Prostate gland (tissue), 2 donors: ENCODE data around the gene CDR2L. TPM values are rescaled to one million over a fixed set of nuclear protein-coding genes. Genes with fewer than 3 reads are reported as not detected.
"Not testable (repeated sequence)": the region's sequence is repeated elsewhere in the genome, so short reads cannot be mapped to it uniquely, and the experiment has no call there.

ENCODE experiments used
- DNase-seq: peaks from one replicate; pipeline ENCODE4 v3.0.0-alpha.2; 2019; ENCODE audit warnings: low spot score
- H3K27ac ChIP-seq, 2 donors: fragments of 200-600 bp; sonication (generic); 2 replicates each; pipeline ENCODE4 v1.5.1; 2017 to 2019
- H3K27me3 ChIP-seq: fragments of 200-600 bp; sonication (generic); replicated peaks from 2 replicates; pipeline ENCODE4 v1.5.1; 2019; ENCODE audit not compliant: insufficient read depth
- H3K36me3 ChIP-seq, 2 donors: fragments of 200-600 bp; sonication (generic); 1 replicate in 1 of 2; 2 replicates in 1 of 2; pipeline versions ENCODE4 v1.5.1 to v1.8.1; 2017 to 2019
- H3K4me1 ChIP-seq: fragments of 200-600 bp; sonication (generic); replicated peaks from 2 replicates; pipeline ENCODE4 v1.5.1; 2019
- H3K4me3 ChIP-seq, 2 donors: fragments of 200-600 bp; sonication (generic); 2 replicates each; pipeline ENCODE4 v1.5.1; 2017 to 2019
- H3K9me3 ChIP-seq: fragments of 200-600 bp; sonication (generic); 2 replicates; pipeline ENCODE4 v1.5.1; 2017
- POLR2A ChIP-seq: fragments of 450-650 bp; IDR thresholded peaks from one replicate; pipeline ENCODE4 v1.6.1; 2016; ENCODE audit warnings: antibody characterized with exemption, mild to moderate bottlenecking
- POLR2AphosphoS5 ChIP-seq: sonication (generic); formaldehyde crosslinking; IDR thresholded peaks from one replicate; pipeline ENCODE4 v1.6.1; 2017; ENCODE audit warnings: antibody characterized with exemption
- WGBS: methylation state at CpG from one replicate; pipeline ENCODE4 v1.1.5; 2018; 5-methylcytosine and 5-hydroxymethylcytosine counted together
- intact Hi-C: fragments of 100-400 bp; cut with DNase I; formaldehyde crosslinking; loops from one replicate; pipeline ENCODE4 v1.14.2; 2022
- total RNA-seq, 2 donors: library from RNA; depleted of rRNA; stranded (reverse); fragments of >200 nt; gene quantifications; one replicate each; pipeline ENCODE4 v1.1.0, GENCODE V29; 2016
- TF ChIP-seq, protein P1 (sequence below), 4 experiments: fragments of 200-600 bp in 2 of 4; fragments of 450-650 bp in 2 of 4; sonication (generic) in 2 of 4; IDR thresholded peaks; 1 replicate in 3 of 4; 2 replicates in 1 of 4; pipeline ENCODE4 v1.5.1; 2016 to 2019; ENCODE audit warnings: antibody characterized with exemption in 4 of 4, mild to moderate bottlenecking in 2 of 4, moderate library complexity in 2 of 4

The CDR2L gene
- total RNA-seq, 2 donors from 2014 or later = 13.7 to 34.9 TPM

DNA sequence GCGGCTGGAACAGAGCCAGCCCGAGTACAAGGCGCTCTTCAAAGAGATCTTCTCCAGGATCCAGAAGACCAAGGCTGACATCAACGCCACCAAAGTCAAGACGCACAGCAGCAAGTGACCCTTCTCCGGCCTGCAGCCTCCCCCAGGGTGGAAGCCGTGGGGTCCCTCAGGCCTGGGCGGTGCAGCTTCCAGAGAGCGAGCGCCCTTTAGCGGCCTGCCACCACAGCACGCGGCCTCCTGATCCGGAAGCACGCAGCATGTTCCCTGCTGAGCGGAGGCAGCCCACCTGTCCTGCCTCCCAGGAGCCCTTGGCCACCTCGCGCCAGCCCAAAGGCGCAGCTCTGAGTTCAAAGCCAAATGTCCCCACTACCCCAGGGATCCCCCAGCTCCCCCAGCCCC, 16.5 kb downstream of the CDR2L start:
- Histone ChIP-seq H3K4me3 (no peak overlapping the region), H3K9me3 (no peaks in the 10 kb centered on the region), H3K27ac (no peak overlapping the region), H3K27me3 (no peaks in the 10 kb centered on the region), H3K4me1 (no peaks in the 10 kb centered on the region), H3K36me3 (no peaks in the 10 kb centered on the region)
- WGBS = 90% methylated on average over 19 of the region's 19 CpGs
- TF ChIP-seq POLR2AphosphoS5 (no peak), POLR2A (no peak)
- TF ChIP-seq, protein P1, sequence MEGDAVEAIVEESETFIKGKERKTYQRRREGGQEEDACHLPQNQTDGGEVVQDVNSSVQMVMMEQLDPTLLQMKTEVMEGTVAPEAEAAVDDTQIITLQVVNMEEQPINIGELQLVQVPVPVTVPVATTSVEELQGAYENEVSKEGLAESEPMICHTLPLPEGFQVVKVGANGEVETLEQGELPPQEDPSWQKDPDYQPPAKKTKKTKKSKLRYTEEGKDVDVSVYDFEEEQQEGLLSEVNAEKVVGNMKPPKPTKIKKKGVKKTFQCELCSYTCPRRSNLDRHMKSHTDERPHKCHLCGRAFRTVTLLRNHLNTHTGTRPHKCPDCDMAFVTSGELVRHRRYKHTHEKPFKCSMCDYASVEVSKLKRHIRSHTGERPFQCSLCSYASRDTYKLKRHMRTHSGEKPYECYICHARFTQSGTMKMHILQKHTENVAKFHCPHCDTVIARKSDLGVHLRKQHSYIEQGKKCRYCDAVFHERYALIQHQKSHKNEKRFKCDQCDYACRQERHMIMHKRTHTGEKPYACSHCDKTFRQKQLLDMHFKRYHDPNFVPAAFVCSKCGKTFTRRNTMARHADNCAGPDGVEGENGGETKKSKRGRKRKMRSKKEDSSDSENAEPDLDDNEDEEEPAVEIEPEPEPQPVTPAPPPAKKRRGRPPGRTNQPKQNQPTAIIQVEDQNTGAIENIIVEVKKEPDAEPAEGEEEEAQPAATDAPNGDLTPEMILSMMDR (IDR thresholded peaks at IDR 0.05) = no peak
- DNase-seq = no peak
- intact Hi-C loops = no loop called here

- Histone ChIP-seq H3K36me3 (no peaks in the 10 kb centered on the region), H3K4me3 (no peak overlapping the region), H3K27ac (no peak overlapping the region), H3K4me1 (no peaks in the 10 kb centered on the region), H3K9me3 (no peaks in the 10 kb centered on the region), H3K27me3 (no peaks in the 10 kb centered on the region)
- TF ChIP-seq, protein P1 (IDR thresholded peaks at IDR 0.05) = no peak
- no peak for TF ChIP-seq POLR2A
- no peak for TF ChIP-seq POLR2AphosphoS5
- DNase-seq = no peak
- 95% methylated on average over 1 of the region's 3 CpGs for WGBS
- intact Hi-C loops = no loop called here
These were observed 16.9 kb downstream of the CDR2L start for GRCh38 chr17:75004371-75004770.

DNA sequence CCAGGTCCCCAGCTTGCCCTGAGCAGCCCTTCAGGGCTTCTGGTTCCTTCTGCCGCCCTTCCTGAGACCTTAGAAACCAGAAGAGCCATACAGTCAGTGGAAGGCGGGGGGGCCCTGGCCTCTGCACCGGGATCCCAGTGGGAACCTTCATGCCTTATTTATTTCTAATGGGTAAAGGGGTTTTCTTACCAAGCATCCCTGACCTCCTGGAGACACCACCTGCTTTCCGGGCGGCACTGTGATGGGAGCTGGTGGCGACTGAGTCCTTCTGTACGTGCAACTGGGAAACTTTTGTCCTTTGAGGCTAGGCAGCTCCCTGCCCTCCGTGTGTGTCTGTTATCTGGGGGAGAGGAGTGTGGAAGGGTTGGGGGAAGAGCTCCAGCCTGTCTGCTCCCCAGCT, 17.9 kb downstream of the CDR2L start:
- no peak overlapping the region for H3K27ac ChIP-seq
- 95% methylated on average over 8 of the region's 8 CpGs for WGBS
- H3K36me3 ChIP-seq = no peaks in the 10 kb centered on the region
- H3K9me3 ChIP-seq = no peaks in the 10 kb centered on the region
- no peak overlapping the region for H3K4me3 ChIP-seq
- H3K4me1 ChIP-seq = no peaks in the 10 kb centered on the region
- DNase-seq = no peak
- no peaks in the 10 kb centered on the region for H3K27me3 ChIP-seq
- TF ChIP-seq POLR2A (no peak), POLR2AphosphoS5 (no peak)
- TF ChIP-seq, protein P1 (IDR thresholded peaks at IDR 0.05) = no peak
- intact Hi-C loops = no loop called here

DNA sequence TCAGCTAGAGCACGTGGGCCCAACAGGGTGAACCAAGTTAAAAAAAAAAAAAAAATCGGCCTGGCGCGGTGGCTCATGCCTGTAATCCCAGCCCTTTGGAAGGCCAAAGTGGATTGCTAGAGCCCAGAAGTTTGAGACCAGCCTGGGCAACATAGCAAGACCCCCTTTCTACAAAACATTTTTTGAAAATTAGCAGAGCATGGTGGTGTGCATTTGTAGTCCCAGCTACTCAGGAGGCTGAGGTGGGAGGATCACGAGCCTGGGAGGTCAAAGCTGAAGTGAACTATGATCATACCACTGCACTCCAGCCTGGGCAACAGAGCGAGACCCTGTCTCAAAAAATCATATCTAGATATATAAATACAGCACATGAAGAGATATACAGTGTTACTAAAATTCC, 18.7 kb downstream of the CDR2L start:
- H3K36me3 ChIP-seq, H3K27me3 ChIP-seq, H3K27ac ChIP-seq, H3K4me3 ChIP-seq, intact Hi-C loops, H3K9me3 ChIP-seq, DNase-seq, H3K4me1 ChIP-seq: not testable (repeated sequence)
- 87% methylated on average over 6 of the region's 6 CpGs for WGBS

- no peak for TF ChIP-seq POLR2AphosphoS5
- TF ChIP-seq POLR2A = no peak
- TF ChIP-seq, protein P1 (IDR thresholded peaks at IDR 0.05) = no peak
- intact Hi-C loops = no loop called here
- H3K36me3 ChIP-seq = no peaks in the 10 kb centered on the region
- no peak overlapping the region for H3K4me3 ChIP-seq
- no peak for DNase-seq
- WGBS = 98% methylated on average over 5 of the region's 5 CpGs
- no peak overlapping the region for H3K27ac ChIP-seq
- H3K27me3 ChIP-seq = no peaks in the 10 kb centered on the region
- H3K9me3 ChIP-seq = no peaks in the 10 kb centered on the region
- H3K4me1 ChIP-seq = peaks cover 5% of the 10 kb centered on the region
These were observed 19.2 kb downstream of the CDR2L start for GRCh38 chr17:75006653-75007052.
